ENCODE data around the gene MYBPC2. TPM values are rescaled to one million over a fixed set of nuclear protein-coding genes. Genes with fewer than 3 reads are reported as not detected.

Gene MYBPC2
- total and polyA plus RNA-seq, 2 donors (not counting 3 experiments of a cell fraction or from before 2014, with no cell fraction given) = 0.03 TPM; not detected in 1

- Histone ChIP-seq H3K4me1 (ENCODE audit: control insufficient read depth, extremely low read depth, insufficient read depth, low read length) (no peaks in the 10 kb centered on the region), H4K20me1 (replicated peaks; ENCODE audit: control insufficient read depth, extremely low read depth, insufficient read depth, low read length) (no peaks in the 10 kb centered on the region), H3K4me2 (ENCODE audit: insufficient read depth, low read length) (no peak overlapping the region), H2AFZ (ENCODE audit: low read depth, low read length) (no peak overlapping the region), H3K27me3 (ENCODE audit: control insufficient read depth in 2 of 2, insufficient read depth in 2 of 2, low read length in 2 of 2) (no peaks in the 10 kb centered on the region), H3K4me3 (replicated peaks in 1 of 3; ENCODE audit: insufficient read depth in 1 of 3, low read depth in 1 of 3, low read length in 3 of 3) (no peak overlapping the region), H3K9me1 (replicated peaks; ENCODE audit: control insufficient read depth, extremely low read depth, insufficient read depth, low read length) (no peaks in the 10 kb centered on the region), H3K36me3 (ENCODE audit: control insufficient read depth in 2 of 2, extremely low read depth in 1 of 2, insufficient read depth in 2 of 2, low read length in 2 of 2) (no peaks in the 10 kb centered on the region), H3K27ac (ENCODE audit: insufficient read depth, low read depth, low read length) (no peak overlapping the region), H3K9me3 (replicated peaks; ENCODE audit: control insufficient read depth, insufficient read depth, low read length) (no peaks in the 10 kb centered on the region), H3K79me2 (ENCODE audit: control insufficient read depth, insufficient read depth, low read length) (peaks cover 18% of the 10 kb centered on the region), H3K9ac (replicated peaks; ENCODE audit: extremely low read depth, insufficient read depth, low read length) (no peak overlapping the region)
- intact Hi-C loops (cut with micrococcal nuclease) (no loop called here), dilution Hi-C loops (cut with MboI; ENCODE audit: extremely low pct_ligation_motif_present, low sequenced_read_pairs) (no loop called here)
- POLR2A ChIA-PET = no interaction called here
- FAIRE-seq (no peak), DNase-seq (ENCODE audit: low read depth, low spot score) (no peak)
- CTCF ChIA-PET = no interaction called here
- TF ChIP-seq POLR2AphosphoS5 (IDR thresholded peaks at IDR 0.05; ENCODE audit: insufficient read depth, low read depth, low read length) = no peak
- TF ChIP-seq FOS (IDR thresholded peaks at IDR 0.05; ENCODE audit: borderline replicate concordance, insufficient read depth, low read length) = no peak
- TF ChIP-seq JUN (IDR thresholded peaks at IDR 0.05; ENCODE audit: borderline replicate concordance, insufficient read depth, insufficient read length, low read depth) = no peak
- no peak for TF ChIP-seq GATA2 (IDR thresholded peaks at IDR 0.05; ENCODE audit: insufficient read depth, insufficient read length, low read depth, low read length)
- TF ChIP-seq MYC (IDR thresholded peaks at IDR 0.05; ENCODE audit: low read depth, low read length) = no peak
- no peak for TF ChIP-seq CTCF (IDR thresholded peaks at IDR 0.05; ENCODE audit: extremely low read depth in 1 of 2, insufficient read depth in 1 of 2, low read depth in 1 of 2, low read length in 2 of 2)
- TF ChIP-seq MAX (IDR thresholded peaks at IDR 0.05; ENCODE audit: insufficient read depth, insufficient read length) = no peak
- TF ChIP-seq POLR2A (IDR thresholded peaks at IDR 0.05; ENCODE audit: low read depth, low read length) = no peak
- no peak for TF ChIP-seq EZH2 (IDR thresholded peaks at IDR 0.05; ENCODE audit: borderline replicate concordance, low read depth, low read length, severe bottlenecking)
- no TSS peak for BruUV-seq (replicated peaks)
These were observed 39.9 kb upstream of the MYBPC2 start for GRCh38 chr19:50392759-50393158.
